Nephron progenitor cell (in vitro differentiated cells): ENCODE measurements around the gene RFX1.

Experiments
- DNase-seq: peaks from one replicate; pipeline ENCODE4 v3.0.0; 2021
- H3K27ac Mint-ChIP-seq: 2 replicates; pipeline ENCODE4 v1.8.0; 2021; ENCODE audit warnings: mild to moderate bottlenecking, moderate library complexity, mixed read lengths
- H3K27me3 Mint-ChIP-seq: 2 replicates; pipeline ENCODE4 v1.8.0; 2021; ENCODE audit warnings: mild to moderate bottlenecking, low read depth, mixed read lengths; ENCODE audit not compliant: poor library complexity
- H3K36me3 Mint-ChIP-seq: 2 replicates; pipeline ENCODE4 v1.8.0; 2021; ENCODE audit warnings: low read depth, mixed read lengths
- H3K4me1 Mint-ChIP-seq: 2 replicates; pipeline ENCODE4 v1.8.0; 2021; ENCODE audit warnings: mixed read lengths
- H3K4me3 Mint-ChIP-seq: 2 replicates; pipeline ENCODE4 v1.8.0; 2021; ENCODE audit warnings: mild to moderate bottlenecking, moderate library complexity, mixed read lengths
- H3K9me3 Mint-ChIP-seq: 2 replicates; pipeline ENCODE4 v1.8.0; 2021; ENCODE audit warnings: mild to moderate bottlenecking, moderate library complexity, mixed read lengths
- CTCF ChIP-seq: fragments of 200-600 bp; sonication (generic); IDR thresholded peaks from 2 replicates; pipeline ENCODE4 v1.5.0; 2021; ENCODE audit warnings: antibody characterized with exemption

Gene RFX1

GRCh38 chr19:13995017-13995728, 10.9 kb downstream of the RFX1 start:
- no peak for TF ChIP-seq CTCF

GRCh38 chr19:13993590-13994300, 12.4 kb downstream of the RFX1 start:
- H3K36me3 Mint-ChIP-seq, result peaks cover 37% of the 10 kb centered on the region
- TF ChIP-seq CTCF, result no peak
- no peak overlapping the region for H3K4me3 Mint-ChIP-seq
- peaks cover 3% of the 10 kb centered on the region for H3K9me3 Mint-ChIP-seq
- no peak for DNase-seq
- peak overlapping the region; percentile 89 for H3K27ac Mint-ChIP-seq
- peaks cover 22% of the 10 kb centered on the region for H3K4me1 Mint-ChIP-seq
- H3K27me3 Mint-ChIP-seq, result no peaks in the 10 kb centered on the region

More at GRCh38 chr19:13995017-13995728, 10.9 kb downstream of the RFX1 start:
- DNase-seq, result no peak
- Mint-ChIP-seq H3K27ac (peak overlapping the region; percentile 64), H3K27me3 (no peaks in the 10 kb centered on the region), H3K36me3 (peaks cover 35% of the 10 kb centered on the region), H3K4me3 (no peak overlapping the region), H3K9me3 (peaks cover 16% of the 10 kb centered on the region), H3K4me1 (peaks cover 7% of the 10 kb centered on the region)

GRCh38 chr19:13992025-13992424, 14.1 kb downstream of the RFX1 start:
- H3K4me1 Mint-ChIP-seq, result peaks cover 34% of the 10 kb centered on the region
- no peak for DNase-seq
- no peaks in the 10 kb centered on the region for H3K27me3 Mint-ChIP-seq
- peaks cover 28% of the 10 kb centered on the region for H3K36me3 Mint-ChIP-seq
- H3K4me3 Mint-ChIP-seq, result no peak overlapping the region
- no peaks in the 10 kb centered on the region for H3K9me3 Mint-ChIP-seq
- peak overlapping the region; percentile 48 for H3K27ac Mint-ChIP-seq
- no peak for TF ChIP-seq CTCF

GRCh38 chr19:13990085-13990484, 16.0 kb downstream of the RFX1 start:
- Mint-ChIP-seq H3K27me3 (no peaks in the 10 kb centered on the region), H3K9me3 (no peaks in the 10 kb centered on the region), H3K36me3 (peaks cover 28% of the 10 kb centered on the region), H3K4me3 (no peak overlapping the region), H3K4me1 (peaks cover 54% of the 10 kb centered on the region), H3K27ac (peak overlapping the region; percentile 4)
- no peak for DNase-seq
- TF ChIP-seq CTCF, result no peak

- no peak for TF ChIP-seq CTCF
- peaks cover 60% of the 10 kb centered on the region for H3K4me1 Mint-ChIP-seq
- H3K36me3 Mint-ChIP-seq, result peaks cover 28% of the 10 kb centered on the region
- H3K27ac Mint-ChIP-seq, result no peak overlapping the region
- H3K9me3 Mint-ChIP-seq, result no peaks in the 10 kb centered on the region
- no peak for DNase-seq
- H3K27me3 Mint-ChIP-seq, result no peaks in the 10 kb centered on the region
- H3K4me3 Mint-ChIP-seq, result no peak overlapping the region
Measured at GRCh38 chr19:13989487-13989886, 16.6 kb downstream of the RFX1 start.
